GM18520 (cell line): Measurements from ENCODE around the gene IGFL1.
"Not testable (repeated sequence)": the region's sequence is repeated elsewhere in the genome, so short reads cannot be mapped to it uniquely, and the experiment has no call there.

Experiments used
- ATAC-seq: cut with Tn5 transposase; IDR thresholded peaks from one replicate; pipeline ENCODE4 v1.9.1; 2021; ENCODE audit not compliant: unreplicated experiment

IGFL1 gene

DNA sequence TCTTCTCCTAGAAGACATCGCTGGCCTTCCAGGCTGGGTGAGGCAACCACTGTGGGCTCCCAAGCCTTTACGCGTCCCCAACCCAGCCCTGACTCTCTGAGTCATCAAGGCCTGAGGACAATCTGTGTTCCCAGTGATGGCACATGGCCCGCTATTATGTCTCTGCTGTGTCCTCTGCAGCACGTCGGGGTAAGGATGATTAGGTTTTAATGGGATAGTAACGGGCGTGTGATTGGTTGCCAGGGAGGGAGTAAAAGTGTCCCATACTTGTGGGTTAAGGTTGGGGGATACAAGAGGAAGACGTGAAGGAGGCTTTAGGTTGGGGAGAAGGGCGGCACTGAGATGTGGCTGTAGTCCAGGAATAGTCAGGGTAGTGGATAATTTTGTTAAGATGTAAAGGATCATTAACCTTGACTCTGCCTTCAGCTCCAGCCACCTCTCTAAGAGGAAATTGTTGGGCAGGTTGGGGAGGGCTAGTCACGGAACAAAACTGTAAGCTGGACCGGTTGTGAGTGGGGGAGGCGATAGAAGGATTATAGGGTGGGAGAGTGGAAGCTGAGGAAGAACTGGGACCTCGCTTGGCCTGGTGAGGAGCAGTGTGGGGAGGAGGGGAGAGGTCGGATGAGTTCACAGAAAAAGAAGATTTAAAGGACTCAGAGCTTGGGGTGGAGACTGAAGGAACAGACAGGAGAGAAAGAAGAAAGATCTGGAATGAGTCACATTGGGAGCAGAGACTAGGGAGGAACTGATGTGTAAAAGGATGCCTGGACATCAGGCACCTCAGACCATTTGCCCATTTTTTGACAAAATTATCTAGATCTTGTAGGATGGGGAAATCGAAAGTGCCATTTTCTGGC is 27.9 kb upstream of the IGFL1 start:
- ATAC-seq: no peak

DNA sequence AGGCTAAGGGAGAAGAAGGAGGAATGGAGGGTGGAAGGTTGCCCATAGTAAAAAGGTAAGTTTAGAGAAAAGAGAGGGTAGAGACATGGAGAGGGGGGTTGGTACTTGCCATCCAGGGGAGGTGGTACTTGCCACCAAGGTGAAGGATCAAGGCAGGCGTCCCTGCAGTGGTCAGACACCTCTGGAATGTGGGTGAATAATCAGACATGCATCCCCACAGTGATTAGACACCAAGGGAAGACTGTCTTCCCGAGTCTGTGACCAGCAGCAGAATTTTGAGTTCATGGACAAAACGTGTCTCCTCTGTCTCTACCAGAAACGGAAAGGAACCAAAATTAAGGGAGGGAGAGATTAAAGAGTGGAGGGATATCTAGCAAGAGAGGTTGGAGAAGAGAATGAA is 27.1 kb upstream of the IGFL1 start:
- ATAC-seq: no peak

DNA sequence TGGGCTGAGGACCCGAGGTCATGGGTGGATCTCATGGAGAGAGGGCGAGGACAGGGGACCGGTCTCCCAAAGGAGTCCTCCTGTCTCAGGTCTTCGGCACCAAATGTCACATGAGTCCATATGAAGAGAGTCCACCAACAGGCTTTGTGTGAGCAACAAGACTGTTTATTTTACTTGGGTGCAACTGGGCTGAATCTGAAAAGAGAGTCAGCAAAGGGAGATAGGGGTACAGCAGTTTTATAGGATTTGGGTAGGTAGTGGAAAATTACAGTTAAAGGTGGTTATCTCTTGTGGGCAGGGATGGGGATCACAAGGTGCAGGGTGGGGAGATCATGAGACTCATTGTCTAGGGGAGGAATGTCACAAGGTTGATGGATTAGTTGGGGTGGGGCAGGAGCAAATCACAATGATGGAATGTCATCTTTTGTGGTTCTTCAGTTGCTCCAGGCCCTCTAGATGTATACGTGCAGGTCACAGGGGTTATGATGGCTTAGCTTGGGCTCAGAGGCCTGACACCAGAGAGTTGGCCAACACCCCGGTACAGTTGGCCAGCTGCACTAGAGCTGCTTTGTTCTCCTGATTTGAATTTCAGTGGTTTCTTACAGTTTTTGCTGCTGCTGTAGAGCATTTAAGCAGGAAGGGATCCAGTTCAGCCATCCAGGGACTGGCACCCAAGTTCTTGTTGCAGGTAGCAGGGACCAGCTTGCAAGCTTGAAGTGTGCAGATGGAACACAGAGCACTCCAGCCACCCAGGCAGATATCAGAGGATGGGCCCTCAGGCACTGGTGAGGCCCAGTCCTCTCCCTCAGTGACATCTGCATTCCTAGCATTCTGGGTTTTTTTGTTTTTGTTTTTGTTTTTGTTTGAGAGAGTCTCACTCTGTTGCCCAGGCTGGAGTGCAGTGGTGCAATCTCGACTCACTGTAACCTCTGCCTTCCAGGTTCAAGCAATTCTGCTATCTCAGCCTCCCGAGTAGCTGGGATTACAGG is 26.4 kb upstream of the IGFL1 start:
- no peak for ATAC-seq

DNA sequence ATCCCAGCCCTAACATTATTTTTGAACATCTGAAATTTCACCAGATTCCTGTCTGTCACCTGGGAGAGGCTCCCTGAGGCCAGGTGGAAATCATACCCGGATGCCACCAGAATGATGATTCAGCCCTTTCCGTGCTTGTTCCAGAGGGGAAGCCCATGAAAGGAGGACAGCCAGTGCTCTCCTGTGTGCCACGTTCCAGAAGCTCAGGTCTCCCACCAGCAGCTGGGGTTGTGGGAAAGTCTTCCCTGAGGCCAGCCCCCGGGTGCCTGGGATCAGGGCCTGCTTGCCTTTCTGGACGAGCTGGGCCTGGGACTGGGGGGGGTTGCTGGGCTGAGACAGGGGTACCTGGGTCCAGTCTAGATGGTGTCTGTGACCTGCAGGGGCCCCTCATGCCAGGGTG is 25.5 kb upstream of the IGFL1 start:
- no peak for ATAC-seq

DNA sequence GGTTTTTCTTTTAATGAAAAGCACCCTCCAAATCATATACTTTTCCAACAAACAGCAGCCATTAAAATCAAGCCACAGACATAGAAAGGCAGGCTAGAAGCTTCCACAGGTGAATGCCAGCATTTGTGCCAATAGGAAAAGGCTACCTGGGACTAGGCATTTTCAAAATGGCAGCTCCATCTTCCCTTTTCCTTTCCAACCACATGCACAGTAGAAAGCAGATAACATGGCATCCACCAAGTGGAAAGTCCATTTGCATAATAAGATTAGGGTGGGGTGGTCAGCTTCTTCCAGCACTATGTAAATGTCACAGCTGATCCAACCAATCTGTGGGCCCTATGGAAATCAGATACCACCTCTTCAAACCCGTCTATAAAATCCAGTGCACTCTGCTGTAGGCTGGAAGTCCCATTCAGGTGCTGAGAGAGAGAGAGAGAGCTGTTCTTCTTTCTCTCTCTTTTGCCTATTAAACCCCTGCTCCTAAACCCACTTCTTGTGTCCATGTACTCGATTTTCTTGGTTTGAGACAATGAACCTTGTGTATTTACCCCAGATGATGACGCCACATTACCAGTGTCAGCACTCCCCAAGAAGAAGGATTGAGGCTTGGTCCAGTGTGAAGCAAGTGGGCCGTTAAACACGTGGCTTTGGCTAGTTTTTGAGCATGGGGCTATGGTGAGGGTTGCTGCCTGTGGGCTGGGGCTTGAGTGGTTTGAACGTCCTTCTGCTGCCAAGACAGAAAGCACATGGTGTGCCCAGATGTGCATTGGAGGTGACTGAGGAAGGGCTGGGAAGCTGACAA is 24.2 kb upstream of the IGFL1 start:
- no peak for ATAC-seq

DNA sequence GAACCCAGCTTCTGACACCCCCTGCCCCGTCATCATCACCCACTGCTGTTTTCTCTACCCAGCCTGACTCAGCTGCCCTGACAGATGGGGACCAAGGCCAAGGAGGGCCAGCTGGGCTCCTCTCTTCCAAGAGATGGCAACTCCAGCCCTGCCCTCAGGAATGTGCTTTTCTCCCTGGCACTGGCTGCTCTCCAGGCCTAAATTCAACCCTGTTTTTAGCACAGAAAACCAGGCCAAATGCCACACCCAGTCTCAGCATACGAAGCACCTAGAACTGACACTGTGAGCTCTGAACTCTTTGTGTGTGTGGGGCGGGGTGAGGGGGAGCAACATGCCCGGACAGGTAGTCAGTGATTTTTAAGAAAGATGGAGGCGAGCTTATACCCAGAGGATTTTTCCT is 23.4 kb upstream of the IGFL1 start:
- ATAC-seq: no peak

DNA sequence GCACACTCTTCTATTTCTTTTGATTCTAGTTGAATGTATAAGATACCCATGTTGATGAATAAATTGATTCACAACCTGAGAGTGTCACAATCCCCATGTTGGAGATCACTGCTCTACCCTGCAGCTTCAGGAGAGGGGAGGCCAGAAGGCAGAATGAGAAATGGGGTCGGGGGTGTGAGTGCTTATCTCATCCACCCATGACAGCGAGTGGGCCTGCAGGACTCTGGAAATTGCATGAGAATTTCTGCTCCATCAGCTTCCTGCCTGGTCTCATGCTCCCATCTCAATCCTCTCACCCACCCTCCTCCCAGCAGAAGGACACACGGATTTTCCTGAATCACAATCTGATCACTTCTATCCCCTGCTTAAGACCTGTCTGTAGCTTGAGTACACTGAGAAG is 22.9 kb upstream of the IGFL1 start:
- no peak for ATAC-seq

DNA sequence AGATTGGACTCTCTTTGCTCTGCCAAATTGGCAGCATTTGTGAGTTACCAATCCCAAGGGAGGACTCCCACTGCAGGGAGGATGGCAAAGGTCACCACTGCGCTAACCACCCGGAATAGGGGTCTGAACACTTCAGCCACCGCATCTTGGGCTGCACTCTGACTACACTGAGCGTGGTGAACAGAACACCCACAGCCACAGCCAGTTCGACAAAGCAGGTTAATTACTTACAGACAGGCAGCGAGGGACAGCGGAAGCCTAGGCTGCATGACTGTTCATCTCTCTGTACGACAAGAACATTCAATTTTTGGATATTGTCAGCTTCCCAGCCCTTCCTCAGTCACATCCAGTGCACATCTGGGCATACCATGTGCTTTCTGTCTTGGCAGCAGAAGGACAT is 21.7 kb upstream of the IGFL1 start:
- not testable (repeated sequence) for ATAC-seq

DNA sequence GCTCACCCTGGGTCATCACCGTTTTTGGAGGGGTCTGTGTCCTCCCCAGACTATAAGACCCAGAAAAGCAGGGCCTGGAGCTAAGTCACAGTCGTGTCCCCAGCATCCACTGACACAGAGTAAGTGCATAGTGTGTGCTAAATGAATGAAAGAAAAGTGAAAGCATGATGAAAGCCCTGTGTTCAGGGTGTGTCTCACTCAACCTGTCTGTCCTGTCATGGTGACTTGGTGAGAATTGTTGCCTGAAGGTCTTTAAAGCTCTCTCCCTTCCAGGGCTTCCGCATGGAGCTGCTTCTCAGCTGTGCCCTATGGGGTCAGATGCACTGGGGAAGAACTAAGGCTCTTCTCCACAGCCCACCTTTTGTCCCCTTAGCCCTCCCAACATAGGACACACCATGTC is 20.5 kb upstream of the IGFL1 start:
- ATAC-seq: no peak

DNA sequence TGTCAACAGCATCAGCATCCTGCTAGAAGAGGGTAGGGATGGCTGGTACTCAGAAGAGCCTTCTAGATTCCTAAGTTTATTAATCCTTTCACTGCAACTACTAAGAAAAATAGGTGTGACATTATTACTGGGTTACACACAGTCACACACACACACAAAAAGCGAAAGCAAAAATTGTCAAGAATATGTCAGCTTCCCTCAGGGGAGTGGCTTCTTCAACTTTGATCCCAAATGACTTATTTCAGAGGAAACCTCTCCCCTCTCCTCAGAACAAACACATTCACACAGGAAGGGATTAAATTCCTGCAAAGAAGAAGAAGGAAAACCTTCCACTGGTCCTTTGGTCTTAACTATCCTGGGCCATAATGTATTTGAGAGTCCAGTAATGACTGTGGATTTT is 20.1 kb upstream of the IGFL1 start:
- ATAC-seq: no peak

DNA sequence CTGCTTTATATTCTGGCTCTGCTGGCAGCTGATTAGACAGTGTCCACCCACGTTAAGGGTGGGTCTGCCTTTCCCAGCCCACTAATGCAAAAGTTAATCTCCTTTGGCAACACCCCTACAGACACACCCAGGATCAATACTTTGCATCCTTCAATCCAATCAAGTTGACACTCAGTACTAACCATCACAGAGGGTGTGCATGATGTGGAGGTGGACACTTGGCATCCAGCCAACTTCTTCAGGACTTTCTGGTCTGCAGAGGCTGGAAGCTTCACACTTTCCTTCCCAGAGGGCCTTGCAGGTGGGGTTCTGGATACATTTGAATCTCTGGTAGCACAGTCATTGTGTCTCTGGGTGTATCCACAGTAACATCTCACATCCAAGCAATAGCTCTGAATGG is 18.9 kb upstream of the IGFL1 start:
- ATAC-seq: no peak

DNA sequence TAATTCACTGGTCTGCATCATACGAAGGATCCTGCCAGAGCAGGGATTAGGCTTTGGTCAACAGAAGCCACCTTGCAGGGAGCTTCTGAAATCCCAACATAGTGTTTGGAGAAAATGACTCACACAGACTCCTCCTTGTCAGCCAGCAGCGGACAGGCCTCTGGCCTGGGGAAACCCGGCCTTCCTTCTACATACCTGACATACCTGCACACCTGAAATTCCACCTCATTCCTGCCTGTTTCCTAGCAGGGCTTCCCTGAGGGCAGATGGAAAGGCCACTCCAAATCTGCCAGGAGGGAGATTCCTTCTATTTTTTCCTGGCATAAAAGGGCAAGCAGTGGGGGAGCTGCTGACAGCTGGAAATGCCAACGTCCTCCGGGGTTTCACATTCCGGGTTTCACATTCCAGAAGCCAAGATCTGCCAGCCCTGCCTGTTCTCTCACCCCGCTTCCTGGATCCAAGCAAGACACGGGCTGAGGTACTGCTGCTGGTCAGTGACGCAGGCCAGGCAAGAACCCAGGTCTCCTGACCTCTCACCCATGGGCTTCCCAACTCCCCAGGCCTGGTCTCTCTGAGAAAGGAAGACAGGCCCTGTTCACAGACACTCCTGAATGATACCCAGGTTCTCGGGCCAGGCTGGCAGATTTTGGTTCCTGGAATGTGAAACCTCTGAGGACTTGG is 18.2 kb upstream of the IGFL1 start:
- no peak for ATAC-seq

DNA sequence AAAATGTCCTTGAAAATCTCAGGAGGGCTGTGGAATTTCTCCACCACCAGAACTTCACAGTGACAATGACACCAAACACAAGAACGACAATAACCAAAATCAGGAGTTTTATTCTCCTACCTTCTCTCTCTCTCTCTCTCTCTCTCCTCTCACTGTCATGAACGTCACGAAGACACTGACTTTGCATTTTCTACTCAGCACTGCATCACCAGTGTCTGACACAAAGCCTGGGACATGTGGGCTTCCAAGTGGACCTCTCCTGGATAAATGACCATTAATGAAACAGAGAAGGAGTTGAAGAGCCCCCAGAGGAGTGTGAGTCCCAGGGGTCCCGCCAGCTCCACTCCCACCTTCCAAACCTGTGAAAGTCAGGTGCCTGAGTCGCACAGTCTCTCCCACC is 16.9 kb upstream of the IGFL1 start:
- ATAC-seq: not testable (repeated sequence)

DNA sequence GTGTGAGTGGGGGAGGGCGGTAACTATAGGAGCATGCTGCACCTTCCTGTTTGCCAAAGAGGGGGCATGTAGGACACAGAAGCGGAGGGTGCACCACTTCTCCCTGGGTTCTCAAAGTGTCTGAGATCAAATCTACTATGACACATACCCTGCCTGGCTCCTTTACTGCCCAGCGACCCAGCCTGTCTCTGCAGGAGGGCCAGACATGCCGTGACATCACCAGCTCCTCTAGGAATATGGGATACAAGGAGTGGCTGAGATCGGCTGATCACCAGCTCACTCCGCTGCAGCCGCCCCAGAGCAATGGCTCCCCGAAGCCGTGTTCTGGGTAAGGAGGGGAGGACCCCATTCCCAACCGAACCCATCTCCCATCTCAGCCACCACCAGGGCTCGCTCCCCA is 16.4 kb upstream of the IGFL1 start:
- no peak for ATAC-seq

DNA sequence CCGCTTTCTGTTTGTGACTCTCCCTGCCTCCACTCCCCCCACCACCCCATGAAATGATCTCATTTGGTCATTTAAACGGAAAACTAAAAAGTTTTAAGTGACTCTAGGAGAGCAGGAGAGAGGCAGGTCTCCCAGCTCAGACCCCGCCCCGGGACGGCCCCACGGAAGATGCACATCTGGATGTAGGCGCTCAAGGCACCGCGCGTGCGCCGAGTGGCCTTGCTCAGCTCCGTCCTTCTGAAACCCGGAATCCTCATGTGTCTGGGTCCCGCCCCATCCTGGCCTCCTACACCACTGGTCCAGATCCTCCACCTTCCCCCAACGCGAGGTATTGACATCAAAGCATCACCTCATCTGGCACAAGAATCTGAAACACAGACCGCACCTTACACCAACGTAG is 15.7 kb upstream of the IGFL1 start:
- no peak for ATAC-seq

DNA sequence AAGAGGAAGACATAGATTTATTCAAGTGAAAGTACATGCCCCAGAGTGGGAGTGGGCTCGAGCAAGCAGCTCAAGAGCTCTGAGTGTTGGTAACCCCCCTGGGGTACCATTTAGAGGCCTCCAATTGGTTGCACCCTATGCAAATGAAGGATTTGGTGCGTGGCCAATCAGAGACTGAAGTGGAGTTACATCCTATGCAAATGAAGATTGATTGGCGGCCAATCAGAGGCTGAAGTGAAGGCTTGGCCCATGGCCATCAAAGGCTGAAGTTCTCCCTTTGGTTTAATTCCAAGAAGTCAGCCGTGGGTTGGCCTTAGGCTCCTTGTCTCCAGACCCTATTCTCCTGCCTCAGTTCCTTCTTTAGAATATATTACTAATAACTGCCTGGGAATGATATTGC is 12.9 kb upstream of the IGFL1 start:
- no peak for ATAC-seq

DNA sequence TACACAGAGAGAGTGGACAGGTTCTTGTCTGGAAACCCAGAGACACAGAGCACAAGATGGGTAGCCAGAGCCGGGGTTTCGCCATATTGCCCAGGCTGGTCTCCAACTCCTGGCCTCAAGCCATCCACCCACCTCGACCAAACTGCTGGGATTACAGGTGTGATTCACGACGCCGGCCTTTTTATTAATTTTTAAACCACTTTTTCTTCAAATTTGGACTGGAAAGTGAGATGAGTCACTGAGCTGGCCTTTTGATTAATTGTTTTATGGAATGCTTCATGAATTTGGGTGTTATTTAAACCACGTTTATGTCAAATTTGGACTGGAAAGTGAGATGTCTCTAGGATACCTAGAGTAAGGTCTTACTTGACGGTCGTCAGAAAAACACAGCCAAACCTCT is 12.1 kb upstream of the IGFL1 start:
- no peak for ATAC-seq

DNA sequence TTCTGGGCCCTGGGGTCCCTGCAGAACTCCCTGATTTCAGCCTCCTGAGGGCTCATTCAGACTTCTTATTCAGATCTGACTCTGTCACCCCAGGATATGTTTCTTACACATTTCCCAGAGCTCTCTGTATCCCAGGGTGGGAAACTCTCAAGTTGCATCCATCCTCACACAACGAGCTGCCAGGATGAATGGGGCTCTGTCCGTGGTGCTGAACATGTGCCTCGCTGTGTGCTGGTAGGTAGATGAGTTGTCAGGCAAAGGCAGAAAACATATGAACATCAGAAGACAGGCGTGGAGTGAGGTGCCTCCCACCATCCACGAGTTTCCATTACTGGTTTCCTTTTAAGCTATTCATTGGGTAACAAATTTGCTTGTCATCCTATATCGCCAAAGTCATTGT is 11.4 kb upstream of the IGFL1 start:
- no peak for ATAC-seq

DNA sequence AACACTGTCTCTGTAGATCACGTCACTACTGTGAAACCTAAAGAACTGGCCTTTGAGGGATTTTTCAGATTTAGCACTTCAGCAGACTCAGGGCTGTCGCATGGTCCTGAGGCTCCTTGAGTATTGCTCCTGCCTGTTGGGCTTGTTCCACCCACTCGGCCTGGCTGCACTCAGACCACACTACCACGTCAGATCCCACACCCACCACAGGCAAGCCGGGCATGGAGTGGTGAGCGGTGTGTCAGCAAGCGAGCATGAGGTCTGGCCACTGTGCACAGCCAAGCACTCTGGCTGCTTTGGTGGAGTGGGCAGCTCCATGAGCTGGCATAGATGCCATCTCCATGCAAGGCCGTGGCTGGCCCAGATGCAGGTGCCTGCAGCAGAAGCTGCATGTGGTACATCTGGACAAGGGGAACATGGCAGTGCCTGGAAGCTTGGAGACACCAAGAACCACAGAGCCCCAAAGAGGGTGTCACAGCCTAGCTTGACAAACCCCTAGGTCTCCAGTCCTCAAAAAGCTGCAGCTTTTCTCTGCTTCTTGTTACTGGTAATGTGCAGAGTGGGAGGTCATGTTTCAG is 9.4 kb upstream of the IGFL1 start:
- ATAC-seq: no peak

DNA sequence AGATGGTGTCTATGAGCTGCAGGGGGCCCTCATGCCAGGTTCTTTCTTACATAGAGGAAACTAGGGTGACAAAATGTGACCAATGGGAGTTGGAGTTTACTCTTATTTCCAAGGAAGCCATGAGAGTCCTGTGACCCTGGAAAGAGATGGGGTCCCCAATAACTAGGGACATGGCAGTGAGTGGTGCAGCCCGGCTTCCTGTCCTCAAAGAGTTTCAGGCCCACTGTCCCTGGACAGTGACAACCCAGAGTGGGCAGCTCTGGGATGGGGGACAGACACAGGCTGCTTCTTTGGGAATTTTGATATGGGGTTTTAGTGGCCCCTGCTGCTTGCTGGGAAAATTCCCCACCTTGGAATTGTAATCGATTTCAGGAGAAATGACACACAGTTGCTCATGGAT is 8.4 kb upstream of the IGFL1 start:
- no peak for ATAC-seq
